ENCODE measurements around the gene FAM229B. TPM values are rescaled to one million over a fixed set of nuclear protein-coding genes. Genes with fewer than 3 reads are reported as not detected.

FAM229B gene
- total RNA-seq, 6 experiments from 2014 or later, result 6.3 to 13.9 (median 9.1) TPM

DNA sequence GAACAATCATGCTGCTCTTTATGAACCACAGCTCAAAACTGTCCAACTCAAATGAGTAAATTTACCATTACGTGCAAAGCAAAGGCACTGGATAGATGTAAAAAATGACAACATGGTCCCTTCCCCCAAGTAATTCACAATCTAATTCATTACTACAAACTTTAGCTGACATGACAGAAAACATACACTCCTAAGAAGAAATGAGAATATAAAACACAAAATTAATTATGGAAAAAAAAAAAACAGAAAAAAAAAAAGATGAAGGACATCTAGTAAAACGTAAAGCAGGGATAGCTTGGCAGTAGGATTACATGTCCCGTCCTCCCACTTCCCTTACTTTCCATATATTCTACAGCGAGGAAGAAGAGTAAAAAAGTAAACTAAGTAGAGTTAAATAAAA is 5.8 kb upstream of the FAM229B start:
- DNase-seq, result no peak
- WGBS (ENCODE audit: insufficient coverage, low coverage, low lambda C conversion rate, missing lambda C conversion rate), result 96% methylated on average over 4 of the region's 4 CpGs
- Histone ChIP-seq H3K36me3 (peaks cover 0 to 42% (median 10%) of the 10 kb centered on the region in 4 donors), H3K27ac (no peak overlapping the region), H3K4me1 (peaks cover 0 to 18% (median 8%) of the 10 kb centered on the region in 4 donors), H3K27me3 (no peaks in the 10 kb centered on the region), H3K4me3 (no peak overlapping the region), H3K9me3 (no peaks in the 10 kb centered on the region)
- intact Hi-C loops (cut with DNase I), result no loop called here
- no peak for ATAC-seq
- TF ChIP-seq, protein P1, sequence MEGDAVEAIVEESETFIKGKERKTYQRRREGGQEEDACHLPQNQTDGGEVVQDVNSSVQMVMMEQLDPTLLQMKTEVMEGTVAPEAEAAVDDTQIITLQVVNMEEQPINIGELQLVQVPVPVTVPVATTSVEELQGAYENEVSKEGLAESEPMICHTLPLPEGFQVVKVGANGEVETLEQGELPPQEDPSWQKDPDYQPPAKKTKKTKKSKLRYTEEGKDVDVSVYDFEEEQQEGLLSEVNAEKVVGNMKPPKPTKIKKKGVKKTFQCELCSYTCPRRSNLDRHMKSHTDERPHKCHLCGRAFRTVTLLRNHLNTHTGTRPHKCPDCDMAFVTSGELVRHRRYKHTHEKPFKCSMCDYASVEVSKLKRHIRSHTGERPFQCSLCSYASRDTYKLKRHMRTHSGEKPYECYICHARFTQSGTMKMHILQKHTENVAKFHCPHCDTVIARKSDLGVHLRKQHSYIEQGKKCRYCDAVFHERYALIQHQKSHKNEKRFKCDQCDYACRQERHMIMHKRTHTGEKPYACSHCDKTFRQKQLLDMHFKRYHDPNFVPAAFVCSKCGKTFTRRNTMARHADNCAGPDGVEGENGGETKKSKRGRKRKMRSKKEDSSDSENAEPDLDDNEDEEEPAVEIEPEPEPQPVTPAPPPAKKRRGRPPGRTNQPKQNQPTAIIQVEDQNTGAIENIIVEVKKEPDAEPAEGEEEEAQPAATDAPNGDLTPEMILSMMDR (IDR thresholded peaks at IDR 0.05), result no peak
- TF ChIP-seq POLR2A (IDR thresholded peaks at IDR 0.05), result no peak

DNA sequence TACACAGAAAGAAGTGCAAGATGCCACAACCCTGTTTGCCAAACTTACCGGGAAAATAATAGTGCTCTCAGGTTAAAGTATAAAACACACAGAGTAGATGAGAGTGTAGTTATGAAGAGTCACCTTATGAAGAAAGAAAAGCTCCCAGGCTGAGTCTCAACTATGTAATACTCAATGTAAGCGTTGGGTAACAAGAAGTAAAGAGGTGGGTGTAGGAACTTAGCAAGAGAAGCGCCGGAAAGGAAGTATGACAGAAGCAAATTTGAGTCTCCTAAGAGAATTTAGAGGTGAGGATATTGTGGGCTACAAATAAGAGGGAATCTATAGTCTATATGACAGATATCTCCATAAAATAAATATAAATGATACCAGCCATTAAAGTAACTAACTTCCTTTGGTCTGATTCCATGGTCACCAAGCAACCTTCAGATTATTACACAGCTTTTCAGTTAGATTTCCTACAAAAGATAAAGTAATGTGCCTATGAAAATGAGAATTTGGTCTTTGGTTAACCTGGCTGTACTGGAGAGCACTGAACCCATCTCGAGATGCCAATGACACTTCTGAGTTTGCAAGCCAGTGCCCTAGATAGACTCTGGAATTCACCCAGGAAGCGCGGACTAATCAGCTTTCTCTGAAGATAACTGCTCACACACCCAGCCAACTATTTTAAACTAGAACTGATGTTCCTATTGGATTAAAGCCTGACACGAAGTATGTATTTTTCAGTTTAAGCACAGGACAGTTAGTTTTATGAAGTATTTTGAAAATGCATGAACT is 1.9 kb upstream of the FAM229B start:
- Histone ChIP-seq H3K36me3 (peaks cover 0 to 9% (median 2%) of the 10 kb centered on the region in 4 donors), H3K4me3 (no peak overlapping the region), H3K27me3 (no peaks in the 10 kb centered on the region), H3K27ac (peak overlapping the region in 1 of 3 donors; percentile 26), H3K4me1 (peaks cover 0 to 18% (median 9%) of the 10 kb centered on the region in 4 donors), H3K9me3 (no peaks in the 10 kb centered on the region)
- intact Hi-C loops (cut with DNase I), result loop anchor here in 1 of 2 donors (5.0 kb wide), 1 partner anchor 77 kb away; no protein-coding TSS in a partner anchor
- 46% methylated on average over 8 of the region's 8 CpGs for WGBS (ENCODE audit: insufficient coverage, low coverage, low lambda C conversion rate, missing lambda C conversion rate)
- ATAC-seq (peak; percentile 49 to 64 (median 59)), DNase-seq (peak in 2 of 3 donors; percentile 31 to 87)
- no peak for TF ChIP-seq POLR2A (IDR thresholded peaks at IDR 0.05)
- TF ChIP-seq, protein P1 (IDR thresholded peaks at IDR 0.05), result no peak

DNA sequence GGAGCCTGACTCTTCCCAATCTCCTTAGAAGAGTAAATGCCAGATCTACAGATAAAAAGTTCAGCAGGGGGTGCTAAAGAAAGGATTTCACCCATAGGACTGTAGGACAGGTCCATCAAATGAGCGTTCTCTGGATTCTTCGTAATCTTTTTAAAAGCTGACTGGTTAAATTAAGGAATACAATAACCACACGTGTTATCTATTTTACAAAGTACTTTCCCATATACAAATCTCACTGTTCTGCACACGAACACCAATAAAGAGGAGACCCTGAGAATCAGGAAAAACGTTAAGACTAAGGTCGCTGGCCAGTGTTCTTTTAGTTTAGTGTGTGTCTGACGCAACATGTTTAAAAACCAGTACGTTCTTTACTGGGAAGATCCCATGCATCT is 651 bp upstream of the FAM229B start:
- intact Hi-C loops (cut with DNase I), result loop anchor here in 1 of 2 donors (5.0 kb wide), 1 partner anchor 76 kb away; no protein-coding TSS in a partner anchor
- Histone ChIP-seq H3K36me3 (peaks cover 0 to 5% (median 0%) of the 10 kb centered on the region in 4 donors), H3K27me3 (no peaks in the 10 kb centered on the region), H3K9me3 (no peaks in the 10 kb centered on the region), H3K4me1 (peaks cover 0 to 18% (median 9%) of the 10 kb centered on the region in 4 donors), H3K4me3 (peak overlapping the region; percentile 69 to 93 (median 82)), H3K27ac (peak overlapping the region; percentile 61 to 87 (median 71))
- WGBS (ENCODE audit: insufficient coverage, low coverage, low lambda C conversion rate, missing lambda C conversion rate), result 0% methylated on average over 8 of the region's 8 CpGs
- ATAC-seq (peak; percentile 53 to 60 (median 56)), DNase-seq (no peak)
- TF ChIP-seq, protein P1 (IDR thresholded peaks at IDR 0.05), result peak; percentile 27 to 32 (median 29)
- no peak for TF ChIP-seq POLR2A (IDR thresholded peaks at IDR 0.05)

DNA sequence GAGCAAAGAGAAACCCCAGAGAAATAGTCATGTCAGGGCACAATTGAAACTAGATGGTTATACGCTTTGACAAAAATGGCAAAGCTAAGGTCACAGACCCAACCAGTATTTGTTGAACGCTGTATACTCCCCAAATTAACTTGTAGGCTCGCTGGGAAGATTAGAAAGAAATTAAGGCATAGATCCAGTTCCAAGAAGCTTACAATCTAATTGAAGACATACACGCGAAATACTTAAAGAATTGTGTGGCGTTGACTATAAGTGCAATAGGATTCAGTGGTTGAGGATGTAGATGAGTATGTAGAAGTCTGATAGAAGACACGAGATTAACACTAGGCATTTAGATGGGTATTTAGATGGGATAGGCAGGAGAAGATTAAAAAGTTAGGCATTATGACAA is 525 bp downstream of the FAM229B start:
- intact Hi-C loops (cut with DNase I), result loop anchor here in 1 of 2 donors (5.0 kb wide), 1 partner anchor 74 kb away; no protein-coding TSS in a partner anchor
- Histone ChIP-seq H3K4me3 (peak overlapping the region; percentile 69 to 93 (median 82)), H3K27me3 (no peaks in the 10 kb centered on the region), H3K9me3 (no peaks in the 10 kb centered on the region), H3K27ac (peak overlapping the region; percentile 61 to 87 (median 71)), H3K36me3 (peaks cover 0 to 5% (median 0%) of the 10 kb centered on the region in 4 donors), H3K4me1 (peaks cover 0 to 18% (median 9%) of the 10 kb centered on the region in 4 donors)
- DNase-seq (no peak), ATAC-seq (no peak)
- TF ChIP-seq, protein P1 (IDR thresholded peaks at IDR 0.05), result no peak
- TF ChIP-seq POLR2A (IDR thresholded peaks at IDR 0.05), result no peak
- WGBS (ENCODE audit: insufficient coverage, low coverage, low lambda C conversion rate, missing lambda C conversion rate), result 17% methylated on average over 7 of the region's 7 CpGs

Measured in right lobe of liver (tissue), 6 donors.